ENCODE data around the gene PIGQ. TPM values are rescaled to one million over a fixed set of nuclear protein-coding genes. Genes with fewer than 3 reads are reported as not detected.

PIGQ gene
- total RNA-seq, 1 experiment from 2014 or later: 58.0 TPM

DNA sequence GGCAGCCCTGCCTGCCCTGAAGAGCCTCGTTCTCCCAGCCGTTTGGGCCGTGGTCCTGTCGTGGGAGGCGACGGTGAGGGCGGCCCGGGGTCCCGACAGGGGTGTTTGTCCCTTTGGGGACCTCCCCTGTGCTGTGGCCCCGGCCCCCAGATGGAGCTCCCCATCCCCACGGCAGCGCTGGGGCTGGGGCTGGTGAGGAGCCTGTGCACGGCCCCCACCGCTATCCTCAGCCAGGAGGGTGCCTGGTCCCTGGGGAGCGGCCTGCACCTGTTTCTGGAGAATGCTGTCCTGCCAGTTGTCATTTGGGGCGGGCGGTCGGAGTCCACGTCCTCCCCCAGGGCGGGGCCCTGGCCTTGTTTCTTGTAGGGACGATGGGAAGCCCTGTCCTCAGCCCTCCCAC lies 35.6 kb upstream of the PIGQ start:
- no peak overlapping the region for H3K4ac ChIP-seq (ENCODE audit: low read depth, low read length)
- no peak overlapping the region for H2BK12ac ChIP-seq (ENCODE audit: insufficient read length, low read depth, low read length)
- no peak overlapping the region for H2AK5ac ChIP-seq (ENCODE audit: insufficient read length, low read length)
- no peak for DNase-seq
- H2BK5ac ChIP-seq (ENCODE audit: insufficient read length, low read length): no peak overlapping the region
- H3K4me1 ChIP-seq (ENCODE audit: insufficient read depth, low read length): no peaks in the 10 kb centered on the region
- H3K23me2 ChIP-seq (ENCODE audit: insufficient read length, low read depth, low read length, poor library complexity, severe bottlenecking): no peaks in the 10 kb centered on the region
- H3K4me2 ChIP-seq (ENCODE audit: insufficient read depth, insufficient read length, low read length): no peak overlapping the region
- peaks cover 6% of the 10 kb centered on the region for H4K20me1 ChIP-seq (ENCODE audit: control insufficient read depth, insufficient read depth, insufficient read length)
- H3K9ac ChIP-seq (ENCODE audit: extremely low read depth, insufficient read length, low read length): no peak overlapping the region
- H4K5ac ChIP-seq (ENCODE audit: insufficient read length, low read depth, low read length): no peak overlapping the region
- no peaks in the 10 kb centered on the region for H3K27me3 ChIP-seq (ENCODE audit: insufficient read depth, low read length)
- H2AFZ ChIP-seq (ENCODE audit: low read length): no peak overlapping the region
- no peak overlapping the region for H3K18ac ChIP-seq (ENCODE audit: insufficient read length, low read depth, low read length)
- Mint-ChIP-seq H3K36me3 (ENCODE audit: insufficient read depth in 1 of 3, low read depth in 3 of 3) (peaks cover 3 to 15% (median 13%) of the 10 kb centered on the region in 3 experiments; a peak in 6 of 7 replicates), H3K4me1 (peaks cover 3 to 8% of the 10 kb centered on the region in 2 experiments), H3K4me3 (no peak overlapping the region), H3K9me3 (no peaks in the 10 kb centered on the region), H3K27me3 (ENCODE audit: low read depth) (no peaks in the 10 kb centered on the region), H3K27ac (no peak overlapping the region)
- WGBS (ENCODE audit: extremely low coverage, insufficient read length, low lambda C conversion rate): no CpG with 5 or more reads among the region's 21 CpGs
- H3K56ac ChIP-seq (ENCODE audit: insufficient read length, low read depth, low read length): no peak overlapping the region
- H4K91ac ChIP-seq (ENCODE audit: insufficient read length, low read depth, low read length): no peak overlapping the region
- no peak overlapping the region for H4K8ac ChIP-seq (replicated peaks; ENCODE audit: insufficient read length, low read depth, low read length)
- no peaks in the 10 kb centered on the region for H3K9me3 ChIP-seq (ENCODE audit: control insufficient read depth, low read depth, low read length)
- H2BK15ac ChIP-seq (ENCODE audit: low read depth, low read length): no peak overlapping the region
- H3K14ac ChIP-seq (ENCODE audit: insufficient read depth, low read length): no peak overlapping the region; the same call in 1 of the 2 replicates
- H2BK20ac ChIP-seq (ENCODE audit: low read depth, low read length, poor library complexity, severe bottlenecking): no peak overlapping the region
- TF ChIP-seq, protein P1, sequence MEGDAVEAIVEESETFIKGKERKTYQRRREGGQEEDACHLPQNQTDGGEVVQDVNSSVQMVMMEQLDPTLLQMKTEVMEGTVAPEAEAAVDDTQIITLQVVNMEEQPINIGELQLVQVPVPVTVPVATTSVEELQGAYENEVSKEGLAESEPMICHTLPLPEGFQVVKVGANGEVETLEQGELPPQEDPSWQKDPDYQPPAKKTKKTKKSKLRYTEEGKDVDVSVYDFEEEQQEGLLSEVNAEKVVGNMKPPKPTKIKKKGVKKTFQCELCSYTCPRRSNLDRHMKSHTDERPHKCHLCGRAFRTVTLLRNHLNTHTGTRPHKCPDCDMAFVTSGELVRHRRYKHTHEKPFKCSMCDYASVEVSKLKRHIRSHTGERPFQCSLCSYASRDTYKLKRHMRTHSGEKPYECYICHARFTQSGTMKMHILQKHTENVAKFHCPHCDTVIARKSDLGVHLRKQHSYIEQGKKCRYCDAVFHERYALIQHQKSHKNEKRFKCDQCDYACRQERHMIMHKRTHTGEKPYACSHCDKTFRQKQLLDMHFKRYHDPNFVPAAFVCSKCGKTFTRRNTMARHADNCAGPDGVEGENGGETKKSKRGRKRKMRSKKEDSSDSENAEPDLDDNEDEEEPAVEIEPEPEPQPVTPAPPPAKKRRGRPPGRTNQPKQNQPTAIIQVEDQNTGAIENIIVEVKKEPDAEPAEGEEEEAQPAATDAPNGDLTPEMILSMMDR (conservative IDR thresholded peaks at IDR 0.05): no peak
- H3K79me1 ChIP-seq (ENCODE audit: insufficient read depth, low read depth, low read length, poor library complexity, severe bottlenecking): no peaks in the 10 kb centered on the region
- H2BK120ac ChIP-seq (ENCODE audit: low read depth, low read length, poor library complexity, severe bottlenecking): no peak overlapping the region
- no peak overlapping the region for H3K23ac ChIP-seq (ENCODE audit: insufficient read length, low read depth, low read length)
- no peak overlapping the region for H3K27ac ChIP-seq (ENCODE audit: insufficient read length, low read depth, low read length)
- peaks cover 14% of the 10 kb centered on the region; the same call in 1 of the 2 replicates for H3K79me2 ChIP-seq (ENCODE audit: insufficient read depth, low read length)
- no peak overlapping the region for H3T11ph ChIP-seq (ENCODE audit: low read length)
